Cardiac fibroblast (primary cell): ENCODE measurements around the gene KIRREL3.

ENCODE experiments used
- DNase-seq, 2 donors: peaks; one replicate each; pipeline versions ENCODE4 v3.0.0 to v3.0.0-alpha.2; 2010; ENCODE audit warnings: low read depth in 2 of 2
- H3K4me3 ChIP-seq, 2 donors: replicated peaks in 1 of 2; 1 replicate in 1 of 2; 2 replicates in 1 of 2; pipeline ENCODE4 v1.5.1; 2011; ENCODE audit warnings: low read depth in 2 of 2, low read length in 2 of 2, mild to moderate bottlenecking in 2 of 2, moderate library complexity in 1 of 2
- CTCF ChIP-seq: IDR thresholded peaks from one replicate; pipeline ENCODE4 v1.5.1; 2011; ENCODE audit warnings: low read depth, mild to moderate bottlenecking, low read length, inconsistent platforms

Gene KIRREL3

GRCh38 chr11:126633330-126633729, 367.2 kb downstream of the KIRREL3 start:
- DNase-seq = no peak
- no peak for TF ChIP-seq CTCF
- H3K4me3 ChIP-seq = no peak overlapping the region

- DNase-seq = no peak
- TF ChIP-seq CTCF = no peak
- no peak overlapping the region for H3K4me3 ChIP-seq
Observed at GRCh38 chr11:126630893-126631798, 369.4 kb downstream of the KIRREL3 start.

- no peak overlapping the region for H3K4me3 ChIP-seq
- no peak for TF ChIP-seq CTCF
- no peak for DNase-seq
Observed at GRCh38 chr11:126630488-126630887, 370.1 kb downstream of the KIRREL3 start.

- DNase-seq = peak in 1 of 2 donors; percentile 38
- no peak for TF ChIP-seq CTCF
- H3K4me3 ChIP-seq = no peak overlapping the region
Observed at GRCh38 chr11:126628790-126629621, 371.6 kb downstream of the KIRREL3 start.

- no peak overlapping the region for H3K4me3 ChIP-seq
- no peak for DNase-seq
- no peak for TF ChIP-seq CTCF
Observed at GRCh38 chr11:126628450-126628789, 372.1 kb downstream of the KIRREL3 start.

GRCh38 chr11:126627421-126627820, 373.1 kb downstream of the KIRREL3 start:
- TF ChIP-seq CTCF = no peak

More at GRCh38 chr11:126627421-126627820, 373.1 kb downstream of the KIRREL3 start:
- no peak for DNase-seq
- no peak overlapping the region for H3K4me3 ChIP-seq
